NCI-H2081 treated with DMSO at 0.1 percent for 48 hours (cell line): ENCODE measurements around the gene TUSC7.

Experiments
- DNase-seq: peaks from one replicate; lab custom pipeline; 2025; lab: John Stamatoyannopoulos, UW

The TUSC7 gene

DNA sequence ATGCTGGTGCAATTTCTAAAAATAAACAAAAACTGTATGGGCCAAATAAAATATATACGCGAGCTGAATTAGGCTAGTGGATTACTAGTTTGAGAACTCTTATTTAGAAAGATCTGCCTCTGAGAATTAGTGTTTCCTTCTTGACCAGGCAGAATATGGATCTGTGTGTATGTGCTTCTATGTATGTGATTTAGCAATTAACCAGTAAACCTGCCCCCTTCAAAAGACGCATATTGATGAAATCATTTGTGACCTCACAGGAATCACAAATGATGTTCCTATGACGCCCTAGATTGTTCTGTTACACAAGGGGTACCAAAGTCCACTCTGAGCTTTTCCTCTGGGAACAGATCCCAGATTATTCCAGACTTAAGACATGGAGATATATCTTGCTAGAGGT lies at the start of gene TUSC7:
Gene TUSC7, plus strand, starts transcription at position 301 of the 400 bp plus-strand sequence.
- no peak for DNase-seq

DNA sequence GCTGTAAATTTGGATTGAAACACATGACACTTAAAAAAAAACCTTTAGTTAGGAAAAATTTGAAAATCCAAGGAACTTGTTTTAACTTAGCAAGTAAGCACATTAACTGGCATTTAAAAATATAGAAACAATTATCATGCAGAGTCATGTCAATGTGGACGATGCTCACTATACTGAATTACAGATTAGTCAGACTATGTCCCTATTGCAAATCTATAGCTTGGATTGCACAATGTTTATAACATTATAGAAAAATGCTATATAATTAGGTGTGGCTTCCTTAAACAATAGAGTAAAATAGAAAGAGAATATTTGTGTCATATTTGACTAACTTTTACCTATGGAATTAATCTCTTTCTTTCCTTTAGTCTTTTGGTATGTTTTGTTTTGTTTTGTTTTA lies 48.4 kb upstream of the TUSC7 start:
- no peak for DNase-seq

DNA sequence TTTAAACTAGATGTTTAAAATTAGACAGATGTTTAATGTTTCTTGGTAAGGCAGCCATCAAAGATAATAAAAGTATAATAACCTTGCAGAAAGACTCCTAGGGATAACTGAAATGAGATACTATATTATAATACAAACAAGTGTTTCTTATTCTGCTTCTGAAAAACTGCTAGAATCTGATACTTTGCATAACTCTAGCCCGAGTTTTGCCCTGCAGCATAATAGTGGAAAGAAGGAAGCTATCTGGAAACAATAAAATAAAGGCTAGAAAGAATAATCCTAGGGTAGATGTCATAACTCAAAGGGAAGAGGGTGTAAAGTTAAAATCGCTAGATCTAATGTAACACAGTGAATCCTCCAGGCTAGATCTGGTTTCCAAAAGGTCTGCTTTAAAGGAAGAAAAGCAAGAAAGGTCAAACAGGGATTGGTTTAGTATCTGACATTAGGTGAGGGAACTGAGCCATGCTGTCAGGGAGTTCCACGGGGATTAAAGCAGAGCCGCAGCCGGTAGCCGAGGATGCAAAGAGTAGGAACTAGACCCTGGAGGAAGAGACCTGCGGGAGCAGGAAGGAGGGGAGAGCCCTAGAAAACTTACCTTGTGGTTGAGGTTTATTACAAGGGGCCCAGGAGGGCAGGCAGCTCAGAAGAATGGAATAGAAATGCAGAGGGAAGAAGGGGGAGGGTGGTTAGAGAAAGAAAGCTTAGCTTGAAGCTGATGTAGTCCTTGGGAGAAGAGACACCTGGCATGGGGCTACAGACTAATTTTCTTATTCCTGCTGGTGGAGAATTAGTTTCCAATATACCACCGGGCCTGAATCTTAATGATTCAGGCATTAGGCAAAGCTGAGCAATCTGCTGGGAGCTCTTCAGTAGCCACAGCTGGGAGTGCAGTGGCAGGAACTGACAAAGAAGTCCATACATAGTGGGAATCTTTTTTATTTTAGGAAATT lies 46.1 kb upstream of the TUSC7 start:
- DNase-seq = no peak

DNA sequence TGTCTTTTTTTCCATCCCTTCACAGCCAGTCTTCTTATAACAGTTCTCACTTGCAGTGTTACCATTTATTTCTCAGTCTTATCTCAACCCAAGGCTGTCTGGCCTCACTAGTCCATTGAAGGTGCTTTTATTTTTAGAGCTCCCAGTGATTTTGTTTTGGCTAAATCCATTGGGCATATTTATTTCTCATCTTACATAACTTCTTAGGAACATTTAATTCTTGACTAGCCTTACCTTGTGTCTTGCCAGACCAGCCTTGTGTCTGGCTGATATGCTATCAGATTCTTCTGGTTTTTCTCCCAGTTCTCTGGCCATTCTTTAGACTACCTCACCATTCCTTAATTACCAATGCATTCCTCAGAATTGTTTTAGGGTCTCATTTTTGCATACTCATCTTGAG lies 42.3 kb upstream of the TUSC7 start:
- no peak for DNase-seq

DNA sequence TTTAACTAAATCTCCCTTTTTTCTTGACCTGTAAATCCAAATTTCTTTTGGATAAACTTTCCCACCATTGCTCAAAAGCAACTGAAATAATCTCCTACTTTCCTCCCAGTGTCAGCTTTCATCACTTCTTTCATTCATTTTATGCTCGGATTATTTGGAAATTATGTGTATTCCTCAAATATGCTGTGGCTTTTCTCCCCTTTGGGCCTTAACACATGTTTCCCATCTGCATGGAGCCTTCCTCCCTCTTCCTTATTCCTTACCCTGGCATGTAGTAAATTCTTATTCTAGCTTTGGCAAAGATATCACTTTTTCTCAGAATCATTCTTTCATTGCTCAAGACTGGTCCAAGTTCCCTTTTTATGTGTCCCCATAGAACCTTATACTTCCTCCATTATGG lies 41.8 kb upstream of the TUSC7 start:
- no peak for DNase-seq

DNA sequence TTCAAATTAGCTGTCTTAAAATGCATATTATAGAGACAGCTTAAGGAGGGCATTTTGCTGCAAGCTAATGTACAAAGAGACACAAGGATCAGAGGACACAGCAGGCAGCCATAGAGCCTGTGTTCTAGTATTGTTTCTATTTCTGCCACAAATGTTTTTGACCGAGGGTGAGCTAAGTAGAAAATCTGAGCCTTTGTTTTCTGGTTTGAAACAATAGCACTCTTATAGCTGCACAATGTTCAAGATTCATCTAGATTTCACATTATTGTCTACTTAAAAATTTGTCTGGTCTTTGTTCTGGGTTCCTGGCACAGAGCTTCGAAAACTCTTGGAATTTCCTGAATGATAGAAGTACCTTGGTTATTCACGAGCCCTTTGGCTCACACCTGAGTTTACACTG lies 40.0 kb upstream of the TUSC7 start:
- no peak for DNase-seq

DNA sequence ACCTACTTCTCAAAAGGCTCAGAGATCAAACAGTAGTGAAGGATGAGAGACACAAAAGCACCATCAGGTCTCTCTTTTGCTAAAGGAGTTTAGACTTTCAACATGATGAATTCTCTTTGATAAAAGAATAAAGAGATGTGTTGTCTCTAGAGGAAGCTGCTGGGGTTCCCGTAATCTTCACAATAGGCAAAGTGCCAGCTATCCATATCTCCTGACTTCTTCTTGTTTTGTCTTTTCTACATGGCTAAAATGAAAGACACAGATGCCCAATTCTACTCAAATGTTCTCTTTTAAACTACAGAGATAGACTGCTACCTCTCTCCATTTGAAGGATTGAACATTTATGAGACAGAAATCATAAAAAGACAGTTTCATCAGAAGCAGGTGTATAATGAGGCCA lies 38.4 kb upstream of the TUSC7 start:
- no peak for DNase-seq

DNA sequence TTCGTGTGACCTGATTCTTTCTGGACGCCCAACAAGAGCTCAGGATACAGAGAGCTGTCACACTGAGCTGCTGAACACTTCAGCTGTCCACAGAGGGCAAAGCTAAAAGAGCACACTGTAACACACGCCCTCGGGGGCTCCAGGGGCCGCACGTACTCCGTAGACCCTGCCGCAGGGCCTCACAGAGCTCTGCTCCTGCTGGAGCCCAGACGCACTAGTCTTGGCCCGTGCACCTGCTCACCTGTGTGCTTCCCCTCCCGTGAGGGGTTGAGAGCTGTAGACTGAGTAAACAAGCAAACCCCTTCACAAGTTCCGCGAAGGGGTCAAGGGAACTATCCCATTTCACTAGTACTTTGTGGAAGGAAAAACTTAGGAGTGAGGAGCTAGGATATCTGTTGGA lies 30.7 kb upstream of the TUSC7 start:
- DNase-seq = no peak

DNA sequence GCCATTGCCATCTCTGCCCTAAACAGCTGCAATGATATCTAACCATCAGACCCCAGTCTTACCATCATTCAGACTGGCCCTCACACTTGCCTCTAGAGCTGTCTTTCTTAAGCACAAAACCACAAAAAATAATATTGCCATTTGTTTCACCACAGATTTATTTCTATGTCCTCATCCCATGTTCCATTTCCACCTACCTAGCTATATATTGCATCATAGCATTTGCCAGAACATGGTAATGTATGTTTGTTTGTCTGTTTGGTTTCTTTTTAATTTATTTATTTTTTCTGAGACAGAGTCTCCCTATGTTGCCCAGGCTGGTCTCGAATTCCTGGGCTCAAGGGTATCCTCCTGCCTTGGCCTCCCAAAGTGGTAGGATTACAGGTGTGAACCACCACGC lies 18.5 kb upstream of the TUSC7 start:
- no peak for DNase-seq

DNA sequence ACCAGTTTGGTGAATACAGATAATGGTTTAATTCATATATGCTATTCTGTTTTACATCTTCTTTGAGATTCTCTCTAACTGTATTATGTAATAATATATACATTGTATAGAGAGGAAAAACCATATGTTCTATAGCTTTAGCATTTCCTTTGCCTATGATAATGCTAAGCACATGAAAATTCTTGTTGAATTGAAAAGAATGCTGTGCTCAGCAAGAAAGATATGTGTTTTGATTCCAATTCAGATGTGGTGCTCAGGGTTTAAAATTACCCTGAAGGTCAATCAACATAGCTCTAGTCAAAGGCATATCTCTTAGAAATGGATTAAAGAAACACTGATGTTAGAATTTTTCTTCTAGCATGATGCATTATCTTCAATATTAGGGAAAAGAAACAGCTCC lies 8.5 kb upstream of the TUSC7 start:
- DNase-seq = no peak

DNA sequence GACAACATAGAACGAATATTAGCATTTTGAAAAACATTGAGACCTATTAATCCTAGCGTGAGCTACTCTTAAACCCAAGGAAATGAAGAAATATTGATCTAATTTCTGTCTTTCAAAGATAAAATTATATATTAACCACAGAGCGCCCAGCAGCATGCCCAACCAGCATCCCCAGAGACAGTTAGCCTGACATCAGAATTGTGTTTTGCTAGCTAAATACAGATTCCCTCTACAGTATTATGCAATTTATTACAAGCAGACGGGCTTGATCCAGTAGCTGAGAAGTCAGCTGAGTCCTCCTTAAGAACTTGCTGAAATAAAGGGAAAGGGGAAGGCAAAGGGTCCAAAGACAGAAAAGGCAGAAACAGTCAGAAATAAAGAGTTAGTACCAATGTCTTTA lies 7.2 kb upstream of the TUSC7 start:
- no peak for DNase-seq

DNA sequence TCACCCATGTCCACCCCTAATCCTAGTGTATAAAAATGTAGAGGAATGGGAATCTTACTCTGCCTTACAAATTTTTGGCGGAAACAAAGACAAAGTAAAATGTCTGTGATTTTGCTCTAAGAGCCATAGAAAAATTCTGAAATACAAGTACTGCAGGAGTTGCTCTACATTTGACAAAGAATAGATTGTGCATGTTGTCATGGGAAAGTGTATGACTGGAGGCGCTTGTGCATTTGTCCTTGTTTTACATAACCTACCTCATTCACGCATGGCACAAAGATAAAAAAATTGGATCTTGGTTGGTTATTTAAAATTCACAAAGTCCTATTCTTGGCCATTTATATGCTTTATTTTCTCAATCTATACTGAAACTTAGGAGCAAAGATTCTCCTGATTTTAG lies 2.0 kb upstream of the TUSC7 start:
- DNase-seq = no peak

DNA sequence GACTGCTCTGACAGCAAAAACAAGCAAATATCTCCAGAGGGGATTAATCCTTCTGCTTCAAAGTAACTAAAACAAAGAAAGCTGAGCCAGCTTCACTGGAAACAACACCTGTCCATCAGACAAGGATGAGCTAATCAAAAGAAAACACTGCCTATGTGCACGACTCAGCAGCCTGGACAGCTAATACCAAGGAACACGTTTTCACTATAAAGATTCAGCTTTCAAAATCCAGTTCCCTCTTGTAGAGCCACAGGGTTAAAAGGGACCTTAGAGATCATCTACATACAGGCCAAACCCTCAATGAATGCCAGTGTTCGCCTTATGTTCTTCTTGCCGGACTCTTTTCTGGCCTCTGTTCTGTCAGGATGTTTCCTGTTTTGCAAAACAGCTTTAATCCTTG lies 6.9 kb downstream of the TUSC7 start:
- DNase-seq = no peak

DNA sequence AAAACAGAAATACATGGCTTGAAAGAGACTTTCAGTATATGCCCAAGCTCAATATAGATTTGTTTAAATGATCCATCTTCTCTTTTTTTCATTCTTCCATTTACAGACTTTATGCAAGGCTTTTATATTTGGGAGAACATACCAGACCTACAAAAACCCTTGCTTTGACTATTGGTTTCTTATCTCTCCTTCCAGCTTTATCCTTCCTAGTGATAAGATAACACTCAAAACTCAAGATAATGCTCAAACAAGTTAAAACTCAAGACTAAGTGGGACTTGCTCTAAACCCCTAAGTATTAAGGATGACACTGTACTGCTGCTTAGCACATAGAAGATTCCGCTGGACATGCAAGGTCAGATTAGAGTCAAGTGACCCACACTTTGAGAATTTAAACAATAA lies 8.0 kb downstream of the TUSC7 start:
- no peak for DNase-seq

DNA sequence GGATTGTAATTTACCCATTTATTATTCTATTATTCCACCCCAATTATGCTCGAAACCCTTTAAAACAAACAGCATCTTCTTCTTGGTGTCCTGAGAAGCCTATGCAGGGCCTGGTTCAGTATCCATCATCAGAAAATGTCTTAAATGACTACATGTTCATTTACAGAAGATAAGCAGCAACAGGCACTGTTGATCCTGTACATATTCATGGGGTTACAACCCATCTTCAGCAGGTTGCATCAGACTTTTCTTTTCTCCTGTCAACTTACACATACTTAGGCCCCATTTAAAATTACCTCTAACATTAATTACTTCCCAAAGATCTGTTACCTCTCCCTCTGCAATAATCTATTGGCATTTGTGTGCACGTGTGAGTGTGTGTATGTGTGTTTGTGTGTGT lies 18.9 kb downstream of the TUSC7 start:
- DNase-seq = no peak

DNA sequence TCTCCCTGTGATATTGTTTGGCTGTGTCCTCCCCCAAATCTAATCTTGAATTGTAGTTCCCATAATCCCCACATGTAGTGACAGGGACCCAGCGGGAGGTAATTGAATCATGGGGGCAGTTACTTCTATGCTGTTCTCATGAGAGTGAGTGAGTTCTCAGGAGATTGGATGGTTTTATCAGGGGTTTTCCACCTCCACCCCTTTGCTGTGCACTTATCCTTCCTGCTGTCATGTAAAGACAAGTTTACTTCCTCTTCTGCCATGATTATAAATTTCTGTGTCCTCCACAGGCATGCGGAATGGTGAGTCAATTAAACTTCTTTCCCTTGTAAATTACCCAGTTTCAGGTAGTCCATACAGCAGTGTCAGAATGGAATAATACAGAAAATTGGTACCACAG lies 24.7 kb downstream of the TUSC7 start:
- DNase-seq = no peak

DNA sequence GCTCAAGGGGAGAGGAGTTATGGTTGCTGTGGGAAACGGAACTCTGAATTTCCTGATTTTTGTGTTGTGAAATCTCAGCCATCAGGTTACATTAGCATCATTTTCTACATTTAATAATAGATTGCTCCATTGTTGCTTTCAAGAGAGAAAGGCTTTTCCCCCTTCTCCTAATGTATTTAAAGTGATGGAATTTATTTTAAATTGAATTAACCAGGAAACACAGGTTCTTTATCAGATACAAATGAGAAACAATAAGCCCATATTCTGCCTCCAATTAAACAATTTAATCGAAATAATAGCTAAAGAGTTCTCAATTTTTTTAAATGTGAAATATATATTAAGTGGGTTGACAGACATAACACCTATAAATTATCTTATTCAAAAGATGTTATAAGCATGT lies 30.1 kb downstream of the TUSC7 start:
- no peak for DNase-seq

DNA sequence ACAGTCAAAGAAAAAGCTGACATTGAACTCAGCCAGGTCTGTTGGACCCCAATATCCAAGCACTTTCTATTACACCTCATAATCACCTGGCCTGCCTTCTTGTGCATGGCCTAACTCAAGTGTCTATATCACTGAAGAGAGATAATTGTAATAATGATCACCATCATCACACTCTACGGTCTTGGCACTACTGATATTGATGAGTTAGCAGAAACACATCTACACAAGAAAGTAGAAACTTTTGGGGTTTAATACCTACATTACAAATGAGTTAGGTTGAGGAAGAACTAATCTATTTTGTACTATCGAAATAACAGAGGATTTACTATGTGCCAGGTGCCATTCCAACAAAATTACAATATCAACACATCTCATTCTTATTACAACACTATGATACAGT lies 30.7 kb downstream of the TUSC7 start:
- DNase-seq = no peak

DNA sequence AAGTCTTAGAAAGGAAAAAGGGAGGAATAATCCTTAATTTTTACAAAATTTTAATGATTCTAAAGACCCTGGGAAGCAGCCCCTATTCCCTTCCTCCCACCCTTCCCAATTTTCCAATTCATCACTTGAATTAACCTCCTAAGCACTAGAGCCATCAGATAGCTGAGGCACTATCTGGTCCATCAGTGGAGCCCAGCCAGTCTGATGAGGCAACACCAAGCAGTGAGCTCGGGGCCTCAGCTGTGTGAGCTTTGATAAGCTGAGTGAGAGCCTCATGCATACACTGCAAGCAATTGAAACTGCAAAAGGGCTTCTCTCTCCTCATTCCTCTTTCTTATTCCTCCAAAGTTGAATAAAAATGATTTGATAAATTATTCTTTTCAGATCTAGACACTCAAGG lies 31.9 kb downstream of the TUSC7 start:
- no peak for DNase-seq

DNA sequence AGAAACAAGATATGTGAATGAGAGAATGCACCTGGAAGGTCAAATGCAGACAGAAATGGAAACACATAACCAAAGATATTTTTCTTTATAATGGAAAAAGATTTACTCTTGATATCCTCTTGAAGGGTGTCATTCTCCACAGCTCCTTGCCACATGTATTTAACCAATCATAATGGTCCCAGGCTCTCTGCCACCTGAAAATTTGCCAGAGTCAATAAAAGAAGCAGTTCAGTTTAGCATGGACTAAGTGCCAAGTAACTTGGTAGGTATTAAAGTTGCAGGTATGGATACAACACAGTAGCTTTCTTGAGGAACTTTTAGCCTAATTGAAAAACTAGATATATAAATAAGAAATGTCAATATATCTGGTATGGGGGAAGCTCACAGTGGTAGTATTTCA lies 33.5 kb downstream of the TUSC7 start:
- no peak for DNase-seq

DNA sequence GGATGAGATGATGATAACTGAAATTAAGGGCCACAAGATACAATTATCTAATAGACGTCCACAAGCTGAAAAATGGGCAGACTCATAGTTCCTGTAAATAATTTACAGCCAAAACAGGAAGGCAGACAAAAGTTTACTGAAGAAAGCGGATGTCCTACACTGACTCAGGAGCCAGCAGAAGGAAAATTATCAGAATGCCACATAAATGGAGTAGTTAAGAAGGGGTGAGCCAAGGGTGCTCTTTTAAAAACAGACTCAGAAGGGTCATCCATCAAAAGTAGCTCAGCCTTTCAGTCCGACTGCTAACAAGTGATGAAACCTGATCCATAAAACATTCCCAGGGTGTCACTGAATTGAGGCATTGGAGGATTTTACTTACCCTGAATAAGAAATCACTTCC lies 39.8 kb downstream of the TUSC7 start:
- no peak for DNase-seq

DNA sequence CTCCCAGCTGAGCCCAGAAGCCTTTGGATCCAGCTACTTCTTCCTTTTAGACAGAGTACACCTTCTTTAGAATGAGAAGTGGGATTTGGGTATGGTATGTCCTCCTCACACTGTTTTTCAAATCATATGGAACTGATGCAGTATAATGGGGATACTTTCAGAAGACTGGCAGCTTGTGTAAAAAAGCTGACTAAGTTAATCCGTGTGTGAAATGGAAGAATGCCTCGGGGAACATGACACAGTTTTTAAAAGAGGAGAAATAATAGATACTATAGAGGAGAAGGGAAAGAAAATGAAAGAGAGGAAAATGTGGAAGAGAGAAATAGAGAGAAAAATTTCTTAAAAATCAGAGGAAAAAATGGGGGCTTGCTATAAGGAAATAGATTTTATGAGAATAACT lies 47.7 kb downstream of the TUSC7 start:
- no peak for DNase-seq

DNA sequence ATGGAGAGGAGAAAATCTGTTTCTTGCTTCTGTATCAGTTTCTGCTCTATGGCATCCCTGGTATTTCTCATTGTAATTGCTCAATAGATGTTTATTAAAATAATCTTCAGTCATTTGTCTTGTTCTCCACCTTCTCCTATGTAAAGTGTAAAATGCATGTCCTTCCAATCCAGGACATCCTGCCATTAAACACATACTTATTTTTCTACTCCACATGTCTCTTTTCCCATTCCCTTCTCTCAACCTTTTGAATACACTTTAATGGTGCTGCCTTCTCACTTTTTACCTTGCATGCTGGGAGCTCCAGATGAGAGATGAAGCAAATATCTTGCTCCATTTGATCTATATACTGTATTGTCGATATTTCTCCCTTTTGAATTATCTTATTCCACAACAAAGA lies 49.7 kb downstream of the TUSC7 start:
- DNase-seq = no peak
